MM.1S (cell line): Measurements from ENCODE around the gene GTF2F2.

Experiments
- EZH2 ChIP-seq: fragments of 300-600 bp; sonication (generic); optimal IDR thresholded peaks from 2 replicates; pipeline ENCODE3; 2017; ENCODE audit warnings: low read depth, mild to moderate bottlenecking, antibody characterized with exemption, low read length, mixed read lengths
- EZH2phosphoT487 ChIP-seq: fragments of 300-600 bp; sonication (generic); IDR thresholded peaks from 2 replicates; pipeline ENCODE4 v1.6.1; 2018; ENCODE audit warnings: antibody characterized with exemption, low read length
- TF ChIP-seq, protein P1 (sequence below): fragments of 300-600 bp; sonication (generic); IDR thresholded peaks from 2 replicates; pipeline ENCODE4 v1.5.1; 2016; ENCODE audit warnings: antibody characterized with exemption, low read length, mixed read lengths

GRCh38 chr13:45122941-45123340, 2.6 kb downstream of the GTF2F2 start:
- TF ChIP-seq, protein P1, sequence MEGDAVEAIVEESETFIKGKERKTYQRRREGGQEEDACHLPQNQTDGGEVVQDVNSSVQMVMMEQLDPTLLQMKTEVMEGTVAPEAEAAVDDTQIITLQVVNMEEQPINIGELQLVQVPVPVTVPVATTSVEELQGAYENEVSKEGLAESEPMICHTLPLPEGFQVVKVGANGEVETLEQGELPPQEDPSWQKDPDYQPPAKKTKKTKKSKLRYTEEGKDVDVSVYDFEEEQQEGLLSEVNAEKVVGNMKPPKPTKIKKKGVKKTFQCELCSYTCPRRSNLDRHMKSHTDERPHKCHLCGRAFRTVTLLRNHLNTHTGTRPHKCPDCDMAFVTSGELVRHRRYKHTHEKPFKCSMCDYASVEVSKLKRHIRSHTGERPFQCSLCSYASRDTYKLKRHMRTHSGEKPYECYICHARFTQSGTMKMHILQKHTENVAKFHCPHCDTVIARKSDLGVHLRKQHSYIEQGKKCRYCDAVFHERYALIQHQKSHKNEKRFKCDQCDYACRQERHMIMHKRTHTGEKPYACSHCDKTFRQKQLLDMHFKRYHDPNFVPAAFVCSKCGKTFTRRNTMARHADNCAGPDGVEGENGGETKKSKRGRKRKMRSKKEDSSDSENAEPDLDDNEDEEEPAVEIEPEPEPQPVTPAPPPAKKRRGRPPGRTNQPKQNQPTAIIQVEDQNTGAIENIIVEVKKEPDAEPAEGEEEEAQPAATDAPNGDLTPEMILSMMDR, result no peak
- TF ChIP-seq EZH2phosphoT487 (no peak), EZH2 (no peak)
